HEK293T (cell line): ENCODE results near the gene DGKQ.

Source experiments
- ARNT ChIP-seq: fragments of 450-650 bp; IDR thresholded peaks from 2 replicates; pipeline ENCODE4 v1.6.1; 2017; ENCODE audit warnings: mild to moderate bottlenecking
- BHLHE40 ChIP-seq: fragments of 450-650 bp; IDR thresholded peaks from 2 replicates; pipeline ENCODE4 v1.6.1; 2016; ENCODE audit warnings: mild to moderate bottlenecking, moderate library complexity, borderline replicate concordance
- ELF4 ChIP-seq: fragments of 450-650 bp; IDR thresholded peaks from 2 replicates; pipeline ENCODE4 v1.6.1; 2017; ENCODE audit warnings: antibody characterized with exemption
- FOXA1 ChIP-seq: fragments of 450-650 bp; IDR thresholded peaks from 2 replicates; pipeline ENCODE4 v1.6.1; 2016; ENCODE audit warnings: mild to moderate bottlenecking
- FOXM1 ChIP-seq: fragments of 450-650 bp; IDR thresholded peaks from 2 replicates; pipeline ENCODE4 v1.6.1; 2017; ENCODE audit warnings: mild to moderate bottlenecking, borderline replicate concordance
- L3MBTL2 ChIP-seq: fragments of 450-650 bp; conservative IDR thresholded peaks from 2 replicates; pipeline ENCODE4 v1.6.1; 2016; ENCODE audit warnings: mild to moderate bottlenecking
- LEF1 ChIP-seq: fragments of 450-650 bp; IDR thresholded peaks from 2 replicates; pipeline ENCODE4 v1.6.1; 2017; ENCODE audit warnings: mild to moderate bottlenecking, borderline replicate concordance
- NFRKB ChIP-seq: fragments of 450-650 bp; IDR thresholded peaks from 2 replicates; pipeline ENCODE4 v1.6.1; 2016; ENCODE audit warnings: mild to moderate bottlenecking, moderate library complexity
- SP1 ChIP-seq: fragments of 450-650 bp; IDR thresholded peaks from 2 replicates; pipeline ENCODE4 v1.6.1; 2017
- SUZ12 ChIP-seq: fragments of 450-650 bp; IDR thresholded peaks from 2 replicates; pipeline ENCODE4 v1.6.1; 2016; ENCODE audit warnings: mild to moderate bottlenecking
- TARDBP ChIP-seq: fragments of 450-650 bp; IDR thresholded peaks from 2 replicates; pipeline ENCODE4 v1.6.1; 2016
- ZNF384 ChIP-seq: fragments of 450-650 bp; IDR thresholded peaks from 2 replicates; pipeline ENCODE4 v1.6.1; 2016
- TF ChIP-seq, protein P1 (sequence below): fragments of 450-650 bp; IDR thresholded peaks from 2 replicates; pipeline ENCODE4 v1.6.1; 2016

DNA sequence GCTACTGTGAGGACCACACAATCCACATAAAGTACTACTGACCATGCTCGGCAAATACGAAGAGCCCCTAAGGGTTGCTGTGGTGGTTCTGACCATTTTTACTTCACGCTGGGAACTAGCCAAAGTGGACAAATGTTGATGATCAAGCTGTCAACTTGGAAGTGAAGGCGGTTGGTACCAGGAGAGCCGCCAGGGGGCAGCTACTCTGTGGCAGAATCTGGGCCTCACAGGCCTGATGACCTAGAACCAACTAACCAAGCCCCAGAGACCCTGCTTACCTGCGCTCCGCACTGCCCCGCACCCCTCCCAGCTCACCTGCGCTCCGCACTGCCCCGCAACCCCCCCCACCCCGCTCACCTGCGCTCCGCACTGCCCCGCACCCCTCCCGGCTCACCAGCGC is 46.8 kb downstream of the DGKQ start:
- TF ChIP-seq FOXA1 (no peak), SUZ12 (no peak), BHLHE40 (no peak), ELF4 (no peak), LEF1 (no peak), FOXM1 (no peak), SP1 (no peak), NFRKB (no peak), L3MBTL2 (no peak), ZNF384 (no peak), TARDBP (no peak), ARNT (no peak)
- TF ChIP-seq, protein P1, sequence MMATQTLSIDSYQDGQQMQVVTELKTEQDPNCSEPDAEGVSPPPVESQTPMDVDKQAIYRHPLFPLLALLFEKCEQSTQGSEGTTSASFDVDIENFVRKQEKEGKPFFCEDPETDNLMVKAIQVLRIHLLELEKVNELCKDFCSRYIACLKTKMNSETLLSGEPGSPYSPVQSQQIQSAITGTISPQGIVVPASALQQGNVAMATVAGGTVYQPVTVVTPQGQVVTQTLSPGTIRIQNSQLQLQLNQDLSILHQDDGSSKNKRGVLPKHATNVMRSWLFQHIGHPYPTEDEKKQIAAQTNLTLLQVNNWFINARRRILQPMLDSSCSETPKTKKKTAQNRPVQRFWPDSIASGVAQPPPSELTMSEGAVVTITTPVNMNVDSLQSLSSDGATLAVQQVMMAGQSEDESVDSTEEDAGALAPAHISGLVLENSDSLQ = no peak
